Mucosa of gallbladder (tissue), 1 donor: Measurements from ENCODE around the gene OR10X1. TPM values are rescaled to one million over a fixed set of nuclear protein-coding genes. Genes with fewer than 3 reads are reported as not detected.

Experiments used
- total RNA-seq: library from RNA; stranded (reverse); gene quantifications from one replicate; pipeline ENCODE4 v1.2.1, GENCODE V29; 2021
- donor health status: DM: no; HTN: no; CAD: no.

The OR10X1 gene
- total RNA-seq, 1 donor from 2014 or later: not detected

Other genes with a start within 250 kb of the OR10X1 start
- not detected for gene CD1B, start 248.4 kb downstream of the OR10X1 start, total RNA-seq
- 1.3 TPM for gene CD1E, start 226.0 kb downstream of the OR10X1 start, total RNA-seq
- not detected for gene OR10T2, start 180.4 kb downstream of the OR10X1 start, total RNA-seq
- not detected for gene OR10K2, start 153.7 kb downstream of the OR10X1 start, total RNA-seq
- gene OR10K1, start 118.1 kb downstream of the OR10X1 start, total RNA-seq: not detected
- not detected for gene OR10R2, start 107.7 kb downstream of the OR10X1 start, total RNA-seq
- not detected for gene OR6Y1, start 25.5 kb downstream of the OR10X1 start, total RNA-seq
- gene OR6P1, start 9.3 kb downstream of the OR10X1 start, total RNA-seq: not detected
- gene OR10Z1, start 25.4 kb upstream of the OR10X1 start, total RNA-seq: not detected
- 0.23 TPM for gene SPTA1, start 106.8 kb upstream of the OR10X1 start, total RNA-seq
- gene OR6K2, start 120.8 kb upstream of the OR10X1 start, total RNA-seq: not detected
- gene OR6K3, start 140.8 kb upstream of the OR10X1 start, total RNA-seq: not detected
- not detected for gene OR6K6, start 174.8 kb upstream of the OR10X1 start, total RNA-seq
- not detected for gene OR6N1, start 192.3 kb upstream of the OR10X1 start, total RNA-seq
- not detected for gene OR6N2, start 201.3 kb upstream of the OR10X1 start, total RNA-seq